Smooth muscle cell (in vitro differentiated cells): ENCODE measurements around the gene PIGU. TPM values are rescaled to one million over a fixed set of nuclear protein-coding genes. Genes with fewer than 3 reads are reported as not detected.

Experiments
- DNase-seq: peaks from one replicate; lab custom pipeline; 2025; ENCODE audit not compliant: unreplicated experiment; lab: John Stamatoyannopoulos, UW
- H2AFZ ChIP-seq: fragments of 200-600 bp; sonication (generic); 2 replicates; pipeline ENCODE4 v1.6.0; 2016; ENCODE audit warnings: antibody characterized with exemption, low read depth, mild to moderate bottlenecking
- H3F3A ChIP-seq: fragments of 200-600 bp; sonication (generic); 2 replicates; pipeline ENCODE4 v1.6.0; 2017; ENCODE audit warnings: antibody characterized with exemption, low read depth
- H3K27ac ChIP-seq: fragments of 200-600 bp; sonication (generic); 2 replicates; pipeline ENCODE4 v1.5.1; 2016; ENCODE audit warnings: low read depth, mild to moderate bottlenecking
- H3K27me3 ChIP-seq: fragments of 200-600 bp; sonication (generic); 2 replicates; pipeline ENCODE4 v1.6.1; 2016; ENCODE audit warnings: low read depth, mild to moderate bottlenecking
- H3K36me3 ChIP-seq: fragments of 200-600 bp; sonication (generic); 2 replicates; pipeline ENCODE4 v1.5.1; 2016; ENCODE audit warnings: low read depth
- H3K4me1 ChIP-seq: fragments of 200-600 bp; sonication (generic); 2 replicates; pipeline ENCODE4 v1.5.1; 2016; ENCODE audit warnings: low read depth
- H3K4me2 ChIP-seq: fragments of 200-600 bp; sonication (generic); 2 replicates; pipeline ENCODE4 v1.6.0; 2016; ENCODE audit warnings: mild to moderate bottlenecking
- H3K4me3 ChIP-seq: fragments of 200-600 bp; sonication (generic); 2 replicates; pipeline ENCODE4 v1.5.1; 2016; ENCODE audit warnings: mild to moderate bottlenecking
- H3K79me2 ChIP-seq: fragments of 200-600 bp; sonication (generic); 2 replicates; pipeline ENCODE4 v1.6.0; 2016; ENCODE audit warnings: low read depth, mild to moderate bottlenecking
- H3K9ac ChIP-seq: fragments of 200-600 bp; sonication (generic); 2 replicates; pipeline ENCODE4 v1.6.0; 2016; ENCODE audit warnings: low read depth
- H3K9me3 ChIP-seq: fragments of 200-600 bp; sonication (generic); replicated peaks from 2 replicates; pipeline ENCODE4 v1.5.1; 2016; ENCODE audit warnings: low read depth
- H4K20me1 ChIP-seq: fragments of 200-600 bp; sonication (generic); 2 replicates; pipeline ENCODE4 v1.6.0; 2016; ENCODE audit warnings: low read depth
- WGBS: methylation state at CpG from one replicate; pipeline ENCODE4 v1.1.7; 2016; ENCODE audit warnings: low lambda C conversion rate; 5-methylcytosine and 5-hydroxymethylcytosine counted together
- polyA plus RNA-seq: library from polyadenylated mRNA; unstranded; fragments of >200 nt; fragmentation: Nextera tagmentation; extraction: Ambion mirVana; gene quantifications from 2 replicates; pipeline ENCODE4 v1.2.1, GENCODE V29; 2016
- total RNA-seq: library from RNA; depleted of rRNA; stranded (reverse); fragments of >200 nt; gene quantifications from 2 replicates; pipeline ENCODE4 v1.2.3, GENCODE V29; 2014
- TF ChIP-seq, protein P1 (sequence below): fragments of 200-600 bp; sonication (generic); IDR thresholded peaks from 2 replicates; pipeline ENCODE4 v1.5.1; 2017; ENCODE audit warnings: borderline replicate concordance, mild to moderate bottlenecking, antibody characterized with exemption; ENCODE audit not compliant: insufficient read depth, poor library complexity, severe bottlenecking

The PIGU gene
- total and polyA plus RNA-seq, 2 experiments from 2014 or later, result 46.5 to 50.2 TPM

DNA sequence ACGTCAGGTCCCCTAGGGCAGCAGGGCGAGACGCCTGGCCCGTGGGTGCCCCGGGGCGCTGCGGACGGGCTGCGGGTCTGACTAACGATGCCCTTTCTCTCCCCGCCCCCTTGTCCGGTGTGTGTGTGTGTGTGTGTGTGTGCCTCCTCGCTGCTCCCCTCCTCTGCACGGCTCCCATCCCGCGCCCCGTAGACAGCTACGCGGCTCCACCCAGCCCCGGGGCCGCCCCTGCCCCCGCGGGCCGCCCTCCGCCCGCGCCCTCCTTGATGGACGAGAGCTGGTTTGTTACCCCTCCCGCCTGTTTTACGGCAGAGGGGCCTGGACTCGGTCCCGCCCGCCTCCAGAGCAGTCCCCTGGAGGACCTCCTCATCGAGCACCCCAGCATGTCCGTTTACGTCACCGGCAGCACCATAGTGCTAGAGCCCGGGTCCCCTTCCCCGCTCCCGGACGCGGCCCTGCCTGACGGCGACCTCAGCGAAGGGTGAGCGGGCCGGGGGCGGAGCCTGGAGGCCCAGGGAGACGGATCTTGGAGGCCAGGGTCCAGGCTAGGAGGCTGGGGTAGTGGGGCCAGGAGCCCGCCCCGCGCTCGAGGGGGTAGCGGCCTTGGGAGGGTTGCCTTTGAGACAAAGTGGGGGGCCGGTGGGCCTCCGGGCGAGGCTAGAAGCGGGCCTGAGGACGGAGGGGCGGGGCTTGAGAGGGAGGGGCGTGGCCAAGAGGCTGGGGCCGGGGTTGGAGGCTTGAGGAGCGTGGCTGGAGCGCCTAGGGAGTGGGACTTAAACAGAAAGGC is 32.3 kb upstream of the PIGU start:
- Histone ChIP-seq H3K4me2 (peak overlapping the region; percentile 95), H3K36me3 (no peaks in the 10 kb centered on the region), H3F3A (peaks cover 12% of the 10 kb centered on the region), H4K20me1 (peaks cover 54% of the 10 kb centered on the region), H3K4me1 (peaks cover 9% of the 10 kb centered on the region), H3K27me3 (no peaks in the 10 kb centered on the region), H3K27ac (peak overlapping the region; percentile 50), H3K79me2 (no peaks in the 10 kb centered on the region), H2AFZ (no peak overlapping the region), H3K9ac (peak overlapping the region; percentile 68), H3K9me3 (no peaks in the 10 kb centered on the region), H3K4me3 (peak overlapping the region; percentile 84)
- WGBS, result under 1% methylated on average over 30 of the region's 64 CpGs
- DNase-seq, result peak; percentile 90
- TF ChIP-seq, protein P1, sequence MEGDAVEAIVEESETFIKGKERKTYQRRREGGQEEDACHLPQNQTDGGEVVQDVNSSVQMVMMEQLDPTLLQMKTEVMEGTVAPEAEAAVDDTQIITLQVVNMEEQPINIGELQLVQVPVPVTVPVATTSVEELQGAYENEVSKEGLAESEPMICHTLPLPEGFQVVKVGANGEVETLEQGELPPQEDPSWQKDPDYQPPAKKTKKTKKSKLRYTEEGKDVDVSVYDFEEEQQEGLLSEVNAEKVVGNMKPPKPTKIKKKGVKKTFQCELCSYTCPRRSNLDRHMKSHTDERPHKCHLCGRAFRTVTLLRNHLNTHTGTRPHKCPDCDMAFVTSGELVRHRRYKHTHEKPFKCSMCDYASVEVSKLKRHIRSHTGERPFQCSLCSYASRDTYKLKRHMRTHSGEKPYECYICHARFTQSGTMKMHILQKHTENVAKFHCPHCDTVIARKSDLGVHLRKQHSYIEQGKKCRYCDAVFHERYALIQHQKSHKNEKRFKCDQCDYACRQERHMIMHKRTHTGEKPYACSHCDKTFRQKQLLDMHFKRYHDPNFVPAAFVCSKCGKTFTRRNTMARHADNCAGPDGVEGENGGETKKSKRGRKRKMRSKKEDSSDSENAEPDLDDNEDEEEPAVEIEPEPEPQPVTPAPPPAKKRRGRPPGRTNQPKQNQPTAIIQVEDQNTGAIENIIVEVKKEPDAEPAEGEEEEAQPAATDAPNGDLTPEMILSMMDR, result no peak

DNA sequence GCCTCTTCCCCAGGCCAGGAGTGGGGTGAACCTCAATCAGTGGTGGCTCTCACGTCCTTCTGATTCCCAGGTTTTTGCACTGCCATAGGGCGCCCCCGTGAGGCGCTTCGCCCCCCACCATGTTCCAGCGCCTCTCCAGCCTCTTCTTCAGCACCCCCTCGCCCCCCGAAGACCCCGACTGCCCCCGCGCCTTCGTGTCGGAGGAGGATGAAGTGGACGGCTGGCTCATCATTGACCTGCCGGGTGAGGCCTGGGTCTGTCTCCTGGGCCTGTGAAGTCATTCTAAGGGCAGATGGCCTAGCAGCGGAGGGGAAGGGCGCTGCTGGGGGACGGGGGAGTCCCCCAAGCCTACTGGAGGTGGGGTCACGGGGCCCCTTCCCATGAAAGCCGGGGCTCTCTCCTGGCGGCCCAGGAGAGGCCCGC is 31.7 kb upstream of the PIGU start:
- H3K4me2 ChIP-seq, result peak overlapping the region; percentile 95
- peaks cover 9% of the 10 kb centered on the region for H3K4me1 ChIP-seq
- H3K9me3 ChIP-seq, result no peaks in the 10 kb centered on the region
- no peaks in the 10 kb centered on the region for H3K27me3 ChIP-seq
- no peak overlapping the region for H2AFZ ChIP-seq
- peak overlapping the region; percentile 44 for H3K9ac ChIP-seq
- H3K79me2 ChIP-seq, result no peaks in the 10 kb centered on the region
- peaks cover 6% of the 10 kb centered on the region for H3F3A ChIP-seq
- no peak for DNase-seq
- H4K20me1 ChIP-seq, result peaks cover 48% of the 10 kb centered on the region
- WGBS, result 5% methylated on average over 4 of the region's 22 CpGs
- peak overlapping the region; percentile 84 for H3K4me3 ChIP-seq
- H3K27ac ChIP-seq, result peak overlapping the region; percentile 19
- TF ChIP-seq, protein P1, result peak; percentile 42
- H3K36me3 ChIP-seq, result no peaks in the 10 kb centered on the region

DNA sequence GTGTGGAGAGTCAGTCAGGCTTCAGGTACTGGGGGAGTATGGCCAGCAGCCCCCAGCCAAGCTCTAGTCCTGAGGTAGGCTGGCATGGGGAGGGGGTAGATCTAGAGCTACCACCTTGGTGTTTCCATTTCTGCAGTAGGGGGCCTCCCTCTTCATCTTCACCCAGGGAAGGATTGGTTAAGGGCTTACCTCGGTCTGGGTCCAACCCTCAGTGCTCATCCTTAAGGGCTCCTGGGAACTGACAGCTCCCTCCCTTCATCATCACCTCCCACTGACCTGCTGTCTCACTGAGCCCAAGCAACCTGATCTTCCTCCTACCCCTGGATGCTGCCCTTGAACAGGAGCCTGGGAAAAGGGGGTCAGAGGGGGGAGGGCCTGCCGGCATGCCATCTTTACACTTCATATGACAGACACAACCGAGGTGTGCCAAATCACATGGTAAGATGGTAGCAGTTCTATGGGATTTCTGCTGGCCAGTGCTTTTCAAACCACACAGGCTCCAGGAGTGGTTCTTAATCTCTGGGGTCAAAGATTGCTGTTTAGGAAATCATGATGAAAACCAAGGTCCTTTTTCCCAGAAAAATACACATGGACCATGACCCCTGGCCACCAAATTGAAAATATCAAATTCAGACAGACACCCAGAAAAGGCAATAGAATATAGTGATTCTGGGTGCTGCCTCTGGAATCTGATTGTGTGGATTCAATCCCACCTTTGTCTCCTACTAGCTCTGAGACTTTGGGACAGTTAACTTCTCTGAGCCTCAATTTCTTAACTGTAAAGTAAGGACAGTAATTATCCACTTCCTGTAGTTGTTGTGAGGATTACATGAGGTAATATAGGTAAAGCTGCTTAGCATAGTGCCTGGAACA is 30.3 kb upstream of the PIGU start:
- H3K4me3 ChIP-seq, result no peak overlapping the region
- no peaks in the 10 kb centered on the region for H3K36me3 ChIP-seq
- no peak overlapping the region for H3K27ac ChIP-seq
- WGBS, result 93% methylated on average over 3 of the region's 3 CpGs
- peaks cover 36% of the 10 kb centered on the region for H4K20me1 ChIP-seq
- no peaks in the 10 kb centered on the region for H3K27me3 ChIP-seq
- H3K79me2 ChIP-seq, result no peaks in the 10 kb centered on the region
- H3K4me2 ChIP-seq, result no peak overlapping the region
- no peaks in the 10 kb centered on the region for H3F3A ChIP-seq
- no peak overlapping the region for H3K9ac ChIP-seq
- no peak overlapping the region for H2AFZ ChIP-seq
- TF ChIP-seq, protein P1, result no peak
- H3K9me3 ChIP-seq, result no peaks in the 10 kb centered on the region
- no peak for DNase-seq
- peaks cover 9% of the 10 kb centered on the region for H3K4me1 ChIP-seq
